Uterus (tissue), 2 donors: ENCODE measurements around the gene HLA-B.

Source experiments
- POLR2A ChIP-seq, 2 donors: fragments of 450-650 bp; IDR thresholded peaks; one replicate each; pipeline ENCODE4 v1.6.1; 2016; ENCODE audit warnings: antibody characterized with exemption in 2 of 2, mild to moderate bottlenecking in 1 of 2, moderate library complexity in 1 of 2
- TF ChIP-seq, protein P1 (sequence below), 4 experiments: fragments of 200-600 bp in 2 of 4; fragments of 450-650 bp in 2 of 4; sonication (generic) in 2 of 4; IDR thresholded peaks; one replicate each; pipeline ENCODE4 v1.5.1; 2016 to 2019; ENCODE audit warnings: antibody characterized with exemption in 4 of 4, mild to moderate bottlenecking in 2 of 4, moderate library complexity in 1 of 4

DNA sequence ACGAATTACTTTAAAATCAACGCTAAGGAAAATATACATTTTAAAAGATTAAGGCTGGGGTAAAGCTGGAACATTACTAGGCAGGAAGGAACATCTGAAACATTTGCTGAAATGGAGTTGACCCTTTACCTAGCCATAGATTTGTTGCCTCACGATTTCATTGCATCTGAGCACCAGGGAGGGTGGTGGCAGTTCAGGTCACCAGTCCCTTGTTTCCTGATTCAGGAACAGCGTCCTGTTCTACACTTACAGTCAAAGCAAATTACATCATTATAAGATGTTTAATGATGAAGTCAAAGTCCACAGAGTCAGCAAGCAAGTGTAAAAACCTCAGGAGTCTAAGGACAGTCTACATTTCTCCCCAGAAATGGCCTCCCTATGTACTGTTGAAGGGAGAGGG is 37.4 kb upstream of the HLA-B start:
- TF ChIP-seq POLR2A (IDR thresholded peaks at IDR 0.05), result no peak
- TF ChIP-seq, protein P1, sequence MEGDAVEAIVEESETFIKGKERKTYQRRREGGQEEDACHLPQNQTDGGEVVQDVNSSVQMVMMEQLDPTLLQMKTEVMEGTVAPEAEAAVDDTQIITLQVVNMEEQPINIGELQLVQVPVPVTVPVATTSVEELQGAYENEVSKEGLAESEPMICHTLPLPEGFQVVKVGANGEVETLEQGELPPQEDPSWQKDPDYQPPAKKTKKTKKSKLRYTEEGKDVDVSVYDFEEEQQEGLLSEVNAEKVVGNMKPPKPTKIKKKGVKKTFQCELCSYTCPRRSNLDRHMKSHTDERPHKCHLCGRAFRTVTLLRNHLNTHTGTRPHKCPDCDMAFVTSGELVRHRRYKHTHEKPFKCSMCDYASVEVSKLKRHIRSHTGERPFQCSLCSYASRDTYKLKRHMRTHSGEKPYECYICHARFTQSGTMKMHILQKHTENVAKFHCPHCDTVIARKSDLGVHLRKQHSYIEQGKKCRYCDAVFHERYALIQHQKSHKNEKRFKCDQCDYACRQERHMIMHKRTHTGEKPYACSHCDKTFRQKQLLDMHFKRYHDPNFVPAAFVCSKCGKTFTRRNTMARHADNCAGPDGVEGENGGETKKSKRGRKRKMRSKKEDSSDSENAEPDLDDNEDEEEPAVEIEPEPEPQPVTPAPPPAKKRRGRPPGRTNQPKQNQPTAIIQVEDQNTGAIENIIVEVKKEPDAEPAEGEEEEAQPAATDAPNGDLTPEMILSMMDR (IDR thresholded peaks at IDR 0.05), result no peak
